ENCODE results near the gene CXCL16. TPM values are rescaled to one million over a fixed set of nuclear protein-coding genes. Genes with fewer than 3 reads are reported as not detected.

The CXCL16 gene
- total and polyA plus RNA-seq, 10 of the 15 experiments (the other 5 are each of a cell fraction or from before 2014, with no cell fraction given) = 0.15 to 2.2 (median 0.65) TPM

DNA sequence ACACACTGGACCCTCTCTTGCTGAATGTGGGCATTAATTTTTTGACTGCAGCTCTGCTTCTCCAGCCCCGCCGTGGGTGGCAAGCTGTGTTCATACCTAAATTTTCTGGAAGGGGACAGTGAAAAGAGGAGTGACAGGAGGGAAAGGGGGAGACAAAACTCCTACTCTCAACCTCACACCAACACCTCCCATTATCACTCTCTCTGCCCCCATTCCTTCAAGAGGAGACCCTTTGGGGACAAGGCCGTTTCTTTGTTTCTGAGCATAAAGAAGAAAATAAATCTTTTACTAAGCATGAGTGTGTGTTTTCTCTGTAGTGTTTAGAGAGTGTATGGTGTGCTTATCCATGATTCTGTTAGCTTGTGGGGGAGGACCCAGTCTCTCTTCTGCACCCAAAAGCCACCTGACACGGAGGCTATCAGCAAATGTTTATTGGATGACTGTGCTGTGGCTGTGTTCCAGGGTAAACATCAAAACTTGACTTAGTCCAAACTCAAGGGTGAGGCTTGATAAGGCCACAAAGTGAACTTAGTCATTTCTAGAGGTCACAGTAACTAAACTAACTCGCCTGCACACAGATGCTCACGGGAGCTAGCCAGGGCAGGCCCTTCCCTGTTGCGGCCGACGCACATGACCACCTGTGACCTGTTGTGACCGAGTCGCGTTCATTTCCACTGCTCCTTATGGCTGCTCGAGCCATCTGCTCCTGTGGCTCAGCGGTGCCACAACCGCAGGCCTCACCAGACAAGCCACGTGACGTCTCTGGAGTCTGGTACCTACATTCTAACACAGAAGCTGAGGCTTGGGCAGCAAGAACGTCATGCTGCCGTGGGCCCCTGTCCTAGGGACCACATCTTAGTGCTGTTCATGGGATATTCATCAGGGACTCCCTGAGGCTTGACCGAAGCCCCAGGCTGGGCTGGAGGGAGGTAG is 18.3 kb downstream of the CXCL16 start (continued):
- no peak for TF ChIP-seq POLR2AphosphoS2 (IDR thresholded peaks at IDR 0.05; ENCODE audit: low read depth, low read length)
- no peak for TF ChIP-seq ELK1 (IDR thresholded peaks at IDR 0.05; ENCODE audit: low read depth, low read length)
- peak; percentile 63; the same call in 1 of the 2 replicates for TF ChIP-seq TCF3 (IDR thresholded peaks at IDR 0.05; ENCODE audit: borderline replicate concordance, insufficient read depth, low read depth, low read length)
- TF ChIP-seq FOXM1 (IDR thresholded peaks at IDR 0.05; ENCODE audit: low read depth, low read length) = 0 out of 2 replicates have a peak, but pooled peaks have one; percentile 37
- TF ChIP-seq RB1 (IDR thresholded peaks at IDR 0.05; ENCODE audit: borderline replicate concordance) = no peak
- TF ChIP-seq PAX8 (IDR thresholded peaks at IDR 0.05) = no peak
- peak; percentile 49 to 93; a peak in 3 of 4 replicates for TF ChIP-seq BHLHE40 (IDR thresholded peaks at IDR 0.05; ENCODE audit: borderline replicate concordance in 1 of 2, low read depth in 2 of 2, low read length in 1 of 2)
- peak; percentile 50; the same call in 1 of the 2 replicates for TF ChIP-seq POLR2A (IDR thresholded peaks at IDR 0.05; ENCODE audit: low read depth, low read length)
- TF ChIP-seq SREBF1 (IDR thresholded peaks at IDR 0.05; ENCODE audit: low read length) = no peak
- no peak for TF ChIP-seq PML (IDR thresholded peaks at IDR 0.05; ENCODE audit: low read length)
- TF ChIP-seq, protein P1, sequence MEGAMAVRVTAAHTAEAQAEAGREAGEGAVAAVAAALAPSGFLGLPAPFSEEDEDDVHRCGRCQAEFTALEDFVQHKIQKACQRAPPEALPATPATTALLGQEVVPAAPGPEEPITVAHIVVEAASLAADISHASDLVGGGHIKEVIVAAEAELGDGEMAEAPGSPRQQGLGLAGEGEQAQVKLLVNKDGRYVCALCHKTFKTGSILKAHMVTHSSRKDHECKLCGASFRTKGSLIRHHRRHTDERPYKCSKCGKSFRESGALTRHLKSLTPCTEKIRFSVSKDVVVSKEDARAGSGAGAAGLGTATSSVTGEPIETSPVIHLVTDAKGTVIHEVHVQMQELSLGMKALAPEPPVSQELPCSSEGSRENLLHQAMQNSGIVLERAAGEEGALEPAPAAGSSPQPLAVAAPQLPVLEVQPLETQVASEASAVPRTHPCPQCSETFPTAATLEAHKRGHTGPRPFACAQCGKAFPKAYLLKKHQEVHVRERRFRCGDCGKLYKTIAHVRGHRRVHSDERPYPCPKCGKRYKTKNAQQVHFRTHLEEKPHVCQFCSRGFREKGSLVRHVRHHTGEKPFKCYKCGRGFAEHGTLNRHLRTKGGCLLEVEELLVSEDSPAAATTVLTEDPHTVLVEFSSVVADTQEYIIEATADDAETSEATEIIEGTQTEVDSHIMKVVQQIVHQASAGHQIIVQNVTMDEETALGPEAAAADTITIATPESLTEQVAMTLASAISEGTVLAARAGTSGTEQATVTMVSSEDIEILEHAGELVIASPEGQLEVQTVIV (IDR thresholded peaks at IDR 0.05; ENCODE audit: borderline replicate concordance, partially characterized antibody) = no peak
- peak; percentile 83; the same call in 1 of the 2 replicates for TF ChIP-seq MTA3 (IDR thresholded peaks at IDR 0.05; ENCODE audit: borderline replicate concordance, low read length)
- TF ChIP-seq SIN3A (IDR thresholded peaks at IDR 0.05; ENCODE audit: low read depth, low read length) = no peak
- 0 out of 2 replicates have a peak, but pooled peaks have one; percentile 24 for TF ChIP-seq DPF2 (IDR thresholded peaks at IDR 0.05)
- TF ChIP-seq ZNF687 (IDR thresholded peaks at IDR 0.05) = no peak
- no peak for TF ChIP-seq SIX5 (IDR thresholded peaks at IDR 0.05; ENCODE audit: low read depth, low read length, severe bottlenecking)
- no peak for TF ChIP-seq MYC (IDR thresholded peaks at IDR 0.05; ENCODE audit: insufficient read depth, insufficient read length, insufficient replicate concordance, low read length, severe bottlenecking)
- no peak for TF ChIP-seq ESRRA (IDR thresholded peaks at IDR 0.05; ENCODE audit: low read length)
- TF ChIP-seq PAX5 (IDR thresholded peaks at IDR 0.05; ENCODE audit: borderline replicate concordance, low read depth, low read length) = no peak
- peak; percentile 90 for TF ChIP-seq RUNX3 (IDR thresholded peaks at IDR 0.05; ENCODE audit: low read length)
- TF ChIP-seq, protein P2, sequence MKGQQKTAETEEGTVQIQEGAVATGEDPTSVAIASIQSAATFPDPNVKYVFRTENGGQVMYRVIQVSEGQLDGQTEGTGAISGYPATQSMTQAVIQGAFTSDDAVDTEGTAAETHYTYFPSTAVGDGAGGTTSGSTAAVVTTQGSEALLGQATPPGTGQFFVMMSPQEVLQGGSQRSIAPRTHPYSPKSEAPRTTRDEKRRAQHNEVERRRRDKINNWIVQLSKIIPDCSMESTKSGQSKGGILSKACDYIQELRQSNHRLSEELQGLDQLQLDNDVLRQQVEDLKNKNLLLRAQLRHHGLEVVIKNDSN (IDR thresholded peaks at IDR 0.05; ENCODE audit: borderline replicate concordance, extremely low read length, insufficient read depth, low read depth, low read length) = peak; percentile 65

All from GM12878 (cell line).